PC-3 (cell line): ENCODE data around the gene GMDS.

ENCODE experiments used
- EZH2 ChIP-seq: fragments of 300-600 bp; sonication (generic); IDR thresholded peaks from one replicate; pipeline ENCODE4 v1.6.1; 2017; ENCODE audit warnings: antibody characterized with exemption, mild to moderate bottlenecking, low read length; ENCODE audit not compliant: unreplicated experiment
- EZH2phosphoT487 ChIP-seq: fragments of 300-600 bp; sonication (generic); IDR thresholded peaks from 2 replicates; pipeline ENCODE4 v1.6.1; 2018; ENCODE audit warnings: mild to moderate bottlenecking, antibody characterized with exemption, low read length, borderline replicate concordance
- TF ChIP-seq, protein P1 (sequence below): fragments of 300-600 bp; sonication (generic); conservative IDR thresholded peaks from 2 replicates; pipeline ENCODE4 v1.5.1; 2017; ENCODE audit warnings: antibody characterized with exemption, low read depth, mild to moderate bottlenecking, low read length

DNA sequence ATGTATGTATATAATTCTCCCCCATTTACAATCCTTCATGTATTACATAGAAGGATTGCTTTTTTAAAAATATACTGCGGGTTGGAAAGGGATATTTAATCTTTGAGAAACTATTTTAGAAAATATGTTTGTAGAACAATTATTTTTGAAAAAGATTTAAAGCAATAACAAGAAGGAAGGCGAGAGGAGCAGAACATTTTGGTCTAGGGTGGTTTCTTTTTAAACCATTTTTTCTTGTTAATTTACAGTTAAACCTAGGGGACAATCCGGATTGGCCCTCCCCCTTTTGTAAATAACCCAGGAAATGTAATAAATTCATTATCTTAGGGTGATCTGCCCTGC is 632.1 kb downstream of the GMDS start:
- TF ChIP-seq, protein P1, sequence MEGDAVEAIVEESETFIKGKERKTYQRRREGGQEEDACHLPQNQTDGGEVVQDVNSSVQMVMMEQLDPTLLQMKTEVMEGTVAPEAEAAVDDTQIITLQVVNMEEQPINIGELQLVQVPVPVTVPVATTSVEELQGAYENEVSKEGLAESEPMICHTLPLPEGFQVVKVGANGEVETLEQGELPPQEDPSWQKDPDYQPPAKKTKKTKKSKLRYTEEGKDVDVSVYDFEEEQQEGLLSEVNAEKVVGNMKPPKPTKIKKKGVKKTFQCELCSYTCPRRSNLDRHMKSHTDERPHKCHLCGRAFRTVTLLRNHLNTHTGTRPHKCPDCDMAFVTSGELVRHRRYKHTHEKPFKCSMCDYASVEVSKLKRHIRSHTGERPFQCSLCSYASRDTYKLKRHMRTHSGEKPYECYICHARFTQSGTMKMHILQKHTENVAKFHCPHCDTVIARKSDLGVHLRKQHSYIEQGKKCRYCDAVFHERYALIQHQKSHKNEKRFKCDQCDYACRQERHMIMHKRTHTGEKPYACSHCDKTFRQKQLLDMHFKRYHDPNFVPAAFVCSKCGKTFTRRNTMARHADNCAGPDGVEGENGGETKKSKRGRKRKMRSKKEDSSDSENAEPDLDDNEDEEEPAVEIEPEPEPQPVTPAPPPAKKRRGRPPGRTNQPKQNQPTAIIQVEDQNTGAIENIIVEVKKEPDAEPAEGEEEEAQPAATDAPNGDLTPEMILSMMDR: no peak
- TF ChIP-seq EZH2 (no peak), EZH2phosphoT487 (no peak)
